ENCODE measurements around the gene KLHL25. TPM values are rescaled to one million over a fixed set of nuclear protein-coding genes. Genes with fewer than 3 reads are reported as not detected.

The KLHL25 gene
- total and polyA plus RNA-seq, 2 of the 13 experiments (the other 11 are each of a cell fraction or from before 2014, with no cell fraction given) = 3.7 to 8.2 TPM

GRCh38 chr15:85840079-85840801 is 45.5 kb upstream of the KLHL25 start (continued):
- TF ChIP-seq ZNF780A (CRISPR knock-in tag; IDR thresholded peaks at IDR 0.05) = no peak
- no peak for TF ChIP-seq ZNF83 (CRISPR knock-in tag; IDR thresholded peaks at IDR 0.05; ENCODE audit: borderline replicate concordance)
- peak; percentile 81; the same call in 1 of the 2 replicates for TF ChIP-seq ZNF292 (CRISPR knock-in tag; IDR thresholded peaks at IDR 0.05; ENCODE audit: borderline replicate concordance, low read depth)
- TF ChIP-seq, protein P1, sequence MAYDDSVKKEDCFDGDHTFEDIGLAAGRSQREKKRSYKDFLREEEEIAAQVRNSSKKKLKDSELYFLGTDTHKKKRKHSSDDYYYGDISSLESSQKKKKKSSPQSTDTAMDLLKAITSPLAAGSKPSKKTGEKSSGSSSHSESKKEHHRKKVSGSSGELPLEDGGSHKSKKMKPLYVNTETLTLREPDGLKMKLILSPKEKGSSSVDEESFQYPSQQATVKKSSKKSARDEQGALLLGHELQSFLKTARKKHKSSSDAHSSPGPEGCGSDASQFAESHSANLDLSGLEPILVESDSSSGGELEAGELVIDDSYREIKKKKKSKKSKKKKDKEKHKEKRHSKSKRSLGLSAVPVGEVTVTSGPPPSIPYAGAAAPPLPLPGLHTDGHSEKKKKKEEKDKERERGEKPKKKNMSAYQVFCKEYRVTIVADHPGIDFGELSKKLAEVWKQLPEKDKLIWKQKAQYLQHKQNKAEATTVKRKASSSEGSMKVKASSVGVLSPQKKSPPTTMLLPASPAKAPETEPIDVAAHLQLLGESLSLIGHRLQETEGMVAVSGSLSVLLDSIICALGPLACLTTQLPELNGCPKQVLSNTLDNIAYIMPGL (CRISPR knock-in tag; IDR thresholded peaks at IDR 0.05; ENCODE audit: borderline replicate concordance in 1 of 2, low read depth in 1 of 2) = peak; percentile 87 to 92
- no peak for TF ChIP-seq ZNF235 (CRISPR knock-in tag; IDR thresholded peaks at IDR 0.05; ENCODE audit: borderline replicate concordance)
- TF ChIP-seq SOX13 (IDR thresholded peaks at IDR 0.05) = no peak
- TF ChIP-seq SOX13 (CRISPR knock-in tag; conservative IDR thresholded peaks at IDR 0.05 in 1 of 2, IDR thresholded peaks at IDR 0.05 in 1 of 2) = peak in 1 of 2 experiments; percentile 63; a peak in 2 of 4 replicates
- peak; percentile 72; the same call in 1 of the 2 replicates for TF ChIP-seq MTA1 (CRISPR knock-in tag; IDR thresholded peaks at IDR 0.05; ENCODE audit: borderline replicate concordance)
- TF ChIP-seq, protein P2, sequence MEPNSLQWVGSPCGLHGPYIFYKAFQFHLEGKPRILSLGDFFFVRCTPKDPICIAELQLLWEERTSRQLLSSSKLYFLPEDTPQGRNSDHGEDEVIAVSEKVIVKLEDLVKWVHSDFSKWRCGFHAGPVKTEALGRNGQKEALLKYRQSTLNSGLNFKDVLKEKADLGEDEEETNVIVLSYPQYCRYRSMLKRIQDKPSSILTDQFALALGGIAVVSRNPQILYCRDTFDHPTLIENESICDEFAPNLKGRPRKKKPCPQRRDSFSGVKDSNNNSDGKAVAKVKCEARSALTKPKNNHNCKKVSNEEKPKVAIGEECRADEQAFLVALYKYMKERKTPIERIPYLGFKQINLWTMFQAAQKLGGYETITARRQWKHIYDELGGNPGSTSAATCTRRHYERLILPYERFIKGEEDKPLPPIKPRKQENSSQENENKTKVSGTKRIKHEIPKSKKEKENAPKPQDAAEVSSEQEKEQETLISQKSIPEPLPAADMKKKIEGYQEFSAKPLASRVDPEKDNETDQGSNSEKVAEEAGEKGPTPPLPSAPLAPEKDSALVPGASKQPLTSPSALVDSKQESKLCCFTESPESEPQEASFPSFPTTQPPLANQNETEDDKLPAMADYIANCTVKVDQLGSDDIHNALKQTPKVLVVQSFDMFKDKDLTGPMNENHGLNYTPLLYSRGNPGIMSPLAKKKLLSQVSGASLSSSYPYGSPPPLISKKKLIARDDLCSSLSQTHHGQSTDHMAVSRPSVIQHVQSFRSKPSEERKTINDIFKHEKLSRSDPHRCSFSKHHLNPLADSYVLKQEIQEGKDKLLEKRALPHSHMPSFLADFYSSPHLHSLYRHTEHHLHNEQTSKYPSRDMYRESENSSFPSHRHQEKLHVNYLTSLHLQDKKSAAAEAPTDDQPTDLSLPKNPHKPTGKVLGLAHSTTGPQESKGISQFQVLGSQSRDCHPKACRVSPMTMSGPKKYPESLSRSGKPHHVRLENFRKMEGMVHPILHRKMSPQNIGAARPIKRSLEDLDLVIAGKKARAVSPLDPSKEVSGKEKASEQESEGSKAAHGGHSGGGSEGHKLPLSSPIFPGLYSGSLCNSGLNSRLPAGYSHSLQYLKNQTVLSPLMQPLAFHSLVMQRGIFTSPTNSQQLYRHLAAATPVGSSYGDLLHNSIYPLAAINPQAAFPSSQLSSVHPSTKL (CRISPR knock-in tag; IDR thresholded peaks at IDR 0.05) = peak; percentile 93
- TF ChIP-seq SP2 (CRISPR knock-in tag; IDR thresholded peaks at IDR 0.05) = no peak
- TF ChIP-seq SATB2 (CRISPR knock-in tag; IDR thresholded peaks at IDR 0.05) = no peak
- no peak for TF ChIP-seq SRSF1 (optimal IDR thresholded peaks at IDR 0.05; ENCODE audit: low read depth, low read length)
- TF ChIP-seq AKAP8 (CRISPR knock-in tag; IDR thresholded peaks at IDR 0.05) = no peak
- TF ChIP-seq, protein P3, sequence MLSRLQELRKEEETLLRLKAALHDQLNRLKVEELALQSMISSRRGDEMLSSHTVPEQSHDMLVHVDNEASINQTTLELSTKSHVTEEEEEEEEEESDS (CRISPR knock-in tag; IDR thresholded peaks at IDR 0.05; ENCODE audit: borderline replicate concordance) = 0 out of 2 replicates have a peak, but pooled peaks have one; percentile 62
- peak; percentile 73; the same call in 1 of the 2 replicates for TF ChIP-seq ZNF772 (CRISPR knock-in tag; IDR thresholded peaks at IDR 0.05)
- TF ChIP-seq ZMYM4 (CRISPR knock-in tag; IDR thresholded peaks at IDR 0.05) = peak; percentile 82
- TF ChIP-seq ZSCAN30 (CRISPR knock-in tag; IDR thresholded peaks at IDR 0.05) = no peak
- 0 out of 2 replicates have a peak, but pooled peaks have one; percentile 46 for TF ChIP-seq MXD4 (CRISPR knock-in tag; IDR thresholded peaks at IDR 0.05)
- peak; percentile 78 for TF ChIP-seq JARID2 (CRISPR knock-in tag; IDR thresholded peaks at IDR 0.05; ENCODE audit: insufficient replicate concordance)
- peak; percentile 89 for TF ChIP-seq ERF (CRISPR knock-in tag; IDR thresholded peaks at IDR 0.05)
- no peak for TF ChIP-seq SIN3B (IDR thresholded peaks at IDR 0.05; ENCODE audit: low read length)
- TF ChIP-seq ZNF841 (CRISPR knock-in tag; IDR thresholded peaks at IDR 0.05; ENCODE audit: borderline replicate concordance) = no peak
- TF ChIP-seq SOX6 (IDR thresholded peaks at IDR 0.05) = no peak
- peak; percentile 74 for TF ChIP-seq SOX6 (CRISPR knock-in tag; IDR thresholded peaks at IDR 0.05)

All from HepG2 (cell line).